NCI-H526 (cell line): ENCODE data around the gene WDPCP.
"Not testable (repeated sequence)": the region's sequence is repeated elsewhere in the genome, so short reads cannot be mapped to it uniquely, and the experiment has no call there.

Source experiments
- DNase-seq, 2 experiments: peaks; one replicate each; lab custom pipeline; 2025; lab: John Stamatoyannopoulos, UW

WDPCP gene

DNA sequence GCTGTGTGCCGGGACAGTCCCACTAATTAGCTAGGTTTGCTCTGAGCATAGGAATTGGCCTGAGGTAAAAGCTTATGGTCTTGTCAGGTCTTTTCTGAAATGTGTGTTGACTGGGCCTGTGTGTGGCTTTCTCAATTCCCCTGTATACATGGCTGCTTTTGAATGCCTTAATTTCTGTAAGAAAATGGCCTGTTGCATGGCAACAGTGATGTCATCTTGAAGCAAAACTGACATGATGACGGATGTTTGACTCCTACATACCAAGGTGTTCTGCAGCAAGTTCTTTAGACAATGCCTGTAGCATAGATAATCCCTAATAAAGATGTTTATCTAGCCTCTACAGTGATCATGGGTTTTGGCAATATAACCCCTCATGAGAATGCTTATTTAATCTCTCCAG is 339.1 kb downstream of the WDPCP start:
- no peak for DNase-seq

DNA sequence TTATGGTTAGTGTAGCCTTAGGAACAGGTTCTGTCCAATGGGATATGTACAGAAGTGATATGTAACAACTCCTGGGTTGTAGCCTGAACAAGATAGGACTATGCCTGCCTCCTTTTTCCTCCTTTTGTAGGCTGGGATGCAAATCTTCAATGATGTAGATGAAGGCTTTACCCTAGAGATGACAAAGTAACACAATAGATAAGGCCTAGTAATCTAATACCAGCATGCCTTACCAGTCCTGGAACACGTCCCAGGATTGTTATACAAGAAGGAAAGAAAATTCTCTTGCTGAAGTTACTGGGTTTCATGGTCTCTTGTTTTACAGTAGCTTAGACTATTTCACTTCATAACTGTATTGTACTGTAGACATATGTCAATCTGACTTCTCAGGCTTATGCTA is 345.5 kb downstream of the WDPCP start:
- peak; percentile 44 to 55 for DNase-seq

DNA sequence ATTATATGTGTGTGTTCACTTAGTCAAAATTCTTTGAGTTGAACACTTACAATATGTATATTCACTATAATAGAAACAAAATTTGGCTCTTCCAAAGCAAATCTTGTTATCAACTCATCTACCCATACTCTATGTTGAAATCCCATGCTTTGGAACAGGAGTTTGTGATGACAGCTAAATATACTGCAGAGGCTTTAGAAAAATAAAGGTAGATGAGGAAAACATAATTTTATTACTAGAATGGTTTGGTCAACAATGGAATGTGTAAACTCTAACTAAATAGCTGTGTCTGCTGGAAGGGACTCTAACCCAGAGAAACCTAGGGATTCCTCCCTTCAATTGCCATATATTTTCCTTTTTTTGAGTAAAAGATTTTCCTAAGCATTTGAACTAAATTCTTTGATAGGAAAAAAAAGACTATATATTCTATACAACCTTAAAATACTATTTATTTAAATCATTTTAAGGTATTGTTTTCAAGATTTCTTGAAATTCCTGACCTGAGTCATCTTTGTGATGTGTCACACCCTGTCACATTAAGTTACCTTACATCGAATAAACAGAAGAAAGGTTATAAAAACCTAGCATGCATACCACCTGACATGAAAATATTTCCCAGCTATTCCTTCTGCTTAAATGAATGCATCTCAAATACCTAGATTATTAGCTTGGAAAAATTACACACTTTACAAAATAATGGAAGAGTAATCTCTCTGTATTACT is 362.2 kb downstream of the WDPCP start:
- DNase-seq = no peak

DNA sequence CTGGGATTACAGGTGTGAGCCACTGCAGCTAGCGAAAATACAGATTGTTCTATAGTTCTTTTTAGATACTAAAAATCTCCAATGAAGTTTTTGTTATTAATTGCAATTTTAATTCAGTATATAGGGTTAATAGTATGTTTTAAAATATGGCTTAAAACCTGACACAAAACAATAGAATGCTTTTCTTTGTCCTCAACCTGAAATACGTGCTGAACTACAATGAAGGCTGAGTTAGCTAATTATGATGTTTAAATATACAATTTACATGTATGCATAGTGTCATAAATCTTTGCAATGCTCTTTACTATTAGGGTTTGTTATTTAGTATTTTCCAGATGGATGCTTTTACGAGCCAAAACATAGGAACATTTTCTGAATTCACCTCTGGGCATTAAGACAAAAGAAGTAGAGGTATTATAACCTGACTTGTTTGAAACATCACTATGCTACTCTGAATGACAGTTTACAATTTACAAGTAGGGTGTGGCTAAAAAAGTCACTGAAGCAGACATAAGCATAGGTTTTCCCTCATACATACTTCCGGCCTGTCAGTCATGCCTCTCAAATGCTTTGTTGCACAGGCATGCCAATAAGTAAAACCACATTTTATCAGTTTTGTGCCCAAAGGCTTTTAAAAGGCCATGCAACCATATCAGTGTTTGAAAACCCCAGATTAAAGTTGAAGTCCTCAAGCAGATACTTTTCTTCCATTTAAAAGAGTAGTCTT is 369.3 kb downstream of the WDPCP start:
- peak; percentile 38 to 46 for DNase-seq

- no peak for DNase-seq
Observed at GRCh38 chr2:63195310-63195709, 393.0 kb downstream of the WDPCP start.

- DNase-seq = no peak
Observed at GRCh38 chr2:63194175-63194574, 394.1 kb downstream of the WDPCP start.

DNA sequence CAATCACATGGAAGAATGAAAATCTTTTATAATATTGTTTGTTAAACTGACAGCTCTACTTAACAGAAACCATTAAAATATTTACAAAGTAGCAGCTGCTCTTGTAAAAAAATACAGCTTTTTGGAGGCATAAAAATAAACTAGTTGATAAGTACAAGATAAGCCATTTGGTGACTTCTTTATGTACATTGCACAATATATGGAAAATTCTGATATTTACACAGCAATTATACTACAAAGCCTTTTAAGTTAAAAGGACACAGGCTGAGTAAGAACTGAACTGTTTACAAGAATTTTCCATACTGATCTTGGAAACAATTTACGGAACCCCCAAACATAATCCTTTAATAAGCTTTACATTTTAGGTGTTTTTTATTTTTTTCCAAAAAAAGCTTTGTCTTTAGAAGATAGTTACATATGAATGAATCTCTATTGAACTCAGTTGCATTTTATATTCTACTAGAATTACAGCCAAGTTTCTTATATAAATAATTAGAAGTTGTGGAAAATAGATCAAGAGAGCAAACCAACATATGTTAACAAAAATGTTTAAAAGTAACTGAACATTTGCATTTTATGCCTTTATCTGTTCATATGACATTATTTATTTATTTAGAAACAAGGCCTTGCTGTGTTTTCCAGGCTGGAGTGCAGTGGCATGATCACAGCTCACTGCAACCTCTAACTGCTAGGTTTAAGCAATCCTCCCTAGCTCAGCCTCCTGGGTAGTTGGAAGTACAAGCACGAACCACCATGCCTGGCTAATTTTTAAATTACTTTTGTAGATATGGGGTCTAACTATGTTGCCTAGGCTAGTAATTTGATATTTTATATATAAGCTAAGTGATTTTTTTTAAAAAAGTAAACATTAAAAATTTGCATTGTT is 395.1 kb downstream of the WDPCP start:
- peak in 1 of 2 experiments; percentile 1 for DNase-seq

DNA sequence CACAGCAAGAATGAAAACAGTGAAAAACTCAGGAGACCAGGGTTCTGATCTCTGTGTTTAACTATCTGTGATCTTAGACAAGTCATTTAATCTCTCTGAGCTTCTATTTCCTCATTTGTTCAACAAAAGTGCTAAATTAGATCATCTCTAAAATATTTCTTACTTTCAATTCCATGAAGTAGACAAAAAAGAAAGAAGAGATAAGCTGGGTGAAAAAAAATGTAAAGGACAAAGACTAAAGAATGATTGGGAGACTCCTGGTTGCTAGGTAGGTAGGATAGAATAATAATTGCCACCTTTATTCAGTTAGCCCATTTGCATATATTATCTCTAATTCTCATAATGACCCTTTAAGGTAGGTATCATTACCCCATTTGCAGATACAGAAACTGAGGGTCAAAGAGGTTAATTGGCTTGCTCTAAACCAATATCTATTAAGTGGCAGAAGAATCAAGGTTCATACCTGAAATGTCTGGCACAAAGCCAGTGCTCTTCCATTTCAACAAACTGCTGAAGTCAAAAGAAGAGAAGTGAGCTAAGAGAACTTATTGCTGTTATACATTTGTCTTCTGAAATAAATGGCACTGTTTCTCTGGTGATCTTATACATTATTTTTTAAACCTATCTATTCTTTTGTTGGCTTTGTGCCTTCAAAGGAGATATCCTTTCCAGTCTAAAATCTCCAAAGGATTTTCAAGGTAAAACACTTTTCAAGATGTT is 395.9 kb downstream of the WDPCP start:
- peak in 1 of 2 experiments; percentile 2 for DNase-seq

GRCh38 chr2:63189026-63189425 is 399.3 kb downstream of the WDPCP start:
- DNase-seq = peak in 1 of 2 experiments; percentile 7

- DNase-seq = no peak
Observed at GRCh38 chr2:63186331-63186730, 401.9 kb downstream of the WDPCP start.

- peak in 1 of 2 experiments; percentile 1 for DNase-seq
Observed at GRCh38 chr2:63163161-63163820, 425.0 kb downstream of the WDPCP start.

GRCh38 chr2:63159262-63159661 is 429.0 kb downstream of the WDPCP start:
- no peak for DNase-seq

GRCh38 chr2:63136683-63137082 is 451.6 kb downstream of the WDPCP start:
- DNase-seq = not testable (repeated sequence)

DNA sequence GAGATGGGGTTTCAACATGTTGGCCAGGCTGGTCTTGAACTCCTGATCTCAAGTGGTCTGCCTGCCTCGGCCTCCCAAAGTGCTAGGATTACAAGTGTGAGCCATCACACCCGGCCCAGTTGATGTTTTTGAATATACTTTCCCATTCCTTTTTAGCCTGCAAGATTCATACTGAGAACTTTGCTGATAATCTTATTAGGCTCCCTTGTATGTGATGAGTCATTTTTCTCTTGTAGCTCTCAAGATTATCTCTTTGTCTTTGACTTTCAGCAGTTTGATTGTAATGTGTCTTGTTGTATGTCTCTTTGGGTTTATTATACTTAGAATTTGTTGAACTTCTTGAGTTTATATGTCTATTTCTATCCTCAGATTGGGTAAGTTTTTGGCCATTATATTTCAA is 456.3 kb downstream of the WDPCP start:
- no peak for DNase-seq

GRCh38 chr2:63131196-63131595 is 457.1 kb downstream of the WDPCP start:
- no peak for DNase-seq

GRCh38 chr2:63127594-63127993 is 460.7 kb downstream of the WDPCP start:
- no peak for DNase-seq

- no peak for DNase-seq
Observed at GRCh38 chr2:63124850-63125249, 463.4 kb downstream of the WDPCP start.

- no peak for DNase-seq
Observed at GRCh38 chr2:63124218-63124617, 464.1 kb downstream of the WDPCP start.

DNA sequence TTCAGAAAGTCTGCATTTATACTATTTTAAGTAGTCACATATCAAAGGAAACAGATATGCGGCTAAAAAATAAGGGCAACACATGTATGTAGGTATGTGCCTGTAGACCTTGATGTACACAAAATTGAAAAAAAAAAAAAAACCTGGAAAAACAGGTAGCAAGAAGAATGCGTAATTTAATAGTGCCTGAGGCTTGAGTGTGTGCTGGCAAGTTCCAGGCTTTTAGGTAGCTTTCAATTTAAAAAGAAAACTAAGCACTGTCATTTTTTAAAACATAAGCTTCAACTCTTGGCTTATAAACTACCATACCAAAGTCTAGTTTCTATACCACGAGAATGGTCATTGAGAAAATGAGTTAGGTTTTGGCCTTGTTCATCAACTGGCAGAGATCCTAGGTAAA is 465.4 kb downstream of the WDPCP start:
- no peak for DNase-seq

DNA sequence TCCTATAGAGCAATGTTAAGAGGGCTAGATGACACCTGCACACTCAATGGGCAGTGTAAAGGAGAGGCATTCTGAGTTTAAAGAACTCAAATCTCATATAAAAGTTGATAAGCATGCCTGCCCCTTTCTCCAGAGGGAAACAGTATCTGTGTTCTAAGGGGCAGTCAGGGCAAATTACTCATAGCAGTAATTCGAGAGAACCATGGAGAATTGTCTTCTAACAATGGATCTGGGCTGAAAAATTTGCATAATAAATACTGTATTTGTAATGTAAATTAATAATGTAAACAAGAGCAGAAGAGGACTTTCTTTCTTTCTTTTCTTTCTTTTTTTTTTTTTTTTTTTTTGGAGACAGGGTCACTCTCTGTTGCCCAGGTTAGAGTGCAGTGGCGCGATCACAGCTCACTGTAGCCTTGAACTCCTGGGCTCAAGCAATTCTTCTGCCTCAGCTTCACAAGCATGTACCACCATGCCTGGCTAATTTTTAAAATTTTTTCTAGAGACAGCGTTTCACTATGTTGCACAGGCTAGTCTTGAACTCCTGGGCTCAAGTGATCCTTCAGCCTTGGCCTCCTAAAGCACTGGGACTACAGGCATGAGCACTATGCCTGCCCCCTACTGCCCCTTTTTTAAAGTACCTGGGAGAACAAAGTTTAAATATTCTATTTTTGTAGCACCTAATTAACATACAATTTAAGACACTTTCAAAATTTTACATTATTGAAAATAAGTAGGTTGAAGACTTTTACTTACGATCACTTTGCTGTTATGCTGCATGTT is 467.0 kb downstream of the WDPCP start:
- DNase-seq = peak in 1 of 2 experiments; percentile 10
